ENCODE measurements around the gene IGSF6. TPM values are rescaled to one million over a fixed set of nuclear protein-coding genes. Genes with fewer than 3 reads are reported as not detected.

IGSF6 gene
- total and polyA plus RNA-seq, 2 of the 8 experiments (the other 6 are each of a cell fraction or from before 2014, with no cell fraction given): not detected

- ChIA-PET CTCF (ENCODE audit: partially characterized antibody) (interaction anchor here (2.6 to 9.9 kb wide), 3 partner anchors 10 to 37 kb away, joined by 11 to 93 read pairs (median 12); no protein-coding TSS in a partner anchor), POLR2A (ENCODE audit: partially characterized antibody) (no interaction called here)
- Histone ChIP-seq H2BK15ac (ENCODE audit: low read length) (no peak overlapping the region), H4K8ac (ENCODE audit: extremely low read depth, insufficient read depth, low read length) (no peak overlapping the region), H3K4me1 (replicated peaks in 1 of 4; ENCODE audit: control insufficient read depth in 3 of 4, insufficient read depth in 4 of 4, low read length in 3 of 4) (no peaks in the 10 kb centered on the region), H3K79me1 (ENCODE audit: low read depth, low read length) (no peaks in the 10 kb centered on the region), H4K5ac (ENCODE audit: insufficient read length, low read depth, low read length) (no peak overlapping the region), H3K27me3 (replicated peaks in 1 of 4; ENCODE audit: control insufficient read depth in 3 of 4, extremely low read depth in 1 of 4, insufficient read depth in 3 of 4, low read length in 3 of 4) (no peaks in the 10 kb centered on the region), H3K4me2 (ENCODE audit: insufficient read depth in 1 of 2, low read depth in 2 of 2, low read length in 2 of 2) (no peak overlapping the region), H2BK20ac (ENCODE audit: low read length) (no peak overlapping the region), H3K4me3 (ENCODE audit: extremely low read depth in 1 of 4, insufficient read depth in 2 of 4, low read depth in 3 of 4, low read length in 4 of 4) (no peak overlapping the region), H3K18ac (ENCODE audit: extremely low read depth, low read length) (no peak overlapping the region), H3K27ac (ENCODE audit: low read depth, low read length) (no peak overlapping the region), H3K23me2 (ENCODE audit: low read depth, low read length) (no peaks in the 10 kb centered on the region), H3K9ac (replicated peaks in 1 of 4; ENCODE audit: extremely low read depth in 1 of 4, low read depth in 3 of 4, low read length in 3 of 4) (no peak overlapping the region), H2BK120ac (replicated peaks; ENCODE audit: low read depth, low read length) (no peak overlapping the region), H4K91ac (replicated peaks; ENCODE audit: insufficient read length, low read length) (no peak overlapping the region), H3K79me2 (ENCODE audit: control insufficient read depth in 1 of 2, insufficient read depth in 2 of 2, low read length in 2 of 2) (no peaks in the 10 kb centered on the region), H3K56ac (replicated peaks; ENCODE audit: insufficient read length, low read depth, low read length) (no peak overlapping the region), H3K36me3 (ENCODE audit: control insufficient read depth in 2 of 4, insufficient read depth in 4 of 4, low read length in 3 of 4) (no peaks in the 10 kb centered on the region), H2BK5ac (ENCODE audit: low read depth, low read length) (no peak overlapping the region), H3K4ac (replicated peaks; ENCODE audit: insufficient read length, low read depth, low read length) (no peak overlapping the region), H2AFZ (ENCODE audit: low read length) (no peak overlapping the region), H4K20me1 (replicated peaks in 1 of 2; ENCODE audit: control insufficient read depth in 1 of 2, insufficient read depth in 2 of 2, low read length in 2 of 2) (no peaks in the 10 kb centered on the region), H3K9me3 (ENCODE audit: insufficient read depth in 2 of 2, low read depth in 1 of 2, low read length in 1 of 2) (peaks cover 0 to 3% of the 10 kb centered on the region in 2 experiments; a peak in 1 of 4 replicates), H3K14ac (ENCODE audit: insufficient read length) (no peak overlapping the region), H3K23ac (ENCODE audit: insufficient read length) (no peak overlapping the region), H2AK5ac (ENCODE audit: low read depth, low read length) (no peak overlapping the region), H2BK12ac (ENCODE audit: low read depth, low read length) (no peak overlapping the region)
- 96% methylated on average over 4 of the region's 4 CpGs; no CpG with 5 or more reads in 1 of the 2 experiments for WGBS, 2 experiments (ENCODE audit: extremely low coverage in 1 of 2, insufficient coverage in 1 of 2, insufficient read length in 1 of 2, insufficient replicate concordance in 2 of 2, low coverage in 1 of 2, low lambda C conversion rate in 2 of 2, missing lambda C conversion rate in 1 of 2)
- FAIRE-seq (no peak), DNase-seq (ENCODE audit: low read depth in 1 of 2, low spot score in 2 of 2) (no peak)
- TF ChIP-seq CTCF (IDR thresholded peaks at IDR 0.05; ENCODE audit: control extremely low read depth in 1 of 3, insufficient read depth in 1 of 3, low read depth in 1 of 3, low read length in 3 of 3): no peak
- no peak for TF ChIP-seq BACH1 (IDR thresholded peaks at IDR 0.05; ENCODE audit: low read length)
- TF ChIP-seq, protein P1, sequence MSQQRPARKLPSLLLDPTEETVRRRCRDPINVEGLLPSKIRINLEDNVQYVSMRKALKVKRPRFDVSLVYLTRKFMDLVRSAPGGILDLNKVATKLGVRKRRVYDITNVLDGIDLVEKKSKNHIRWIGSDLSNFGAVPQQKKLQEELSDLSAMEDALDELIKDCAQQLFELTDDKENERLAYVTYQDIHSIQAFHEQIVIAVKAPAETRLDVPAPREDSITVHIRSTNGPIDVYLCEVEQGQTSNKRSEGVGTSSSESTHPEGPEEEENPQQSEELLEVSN (IDR thresholded peaks at IDR 0.05): no peak
- TF ChIP-seq HDAC2 (IDR thresholded peaks at IDR 0.05; ENCODE audit: borderline replicate concordance in 1 of 2, low read depth in 2 of 2, low read length in 2 of 2): no peak
- TF ChIP-seq SAP30 (IDR thresholded peaks at IDR 0.05; ENCODE audit: insufficient read depth, insufficient replicate concordance, low read length): no peak
- no peak for TF ChIP-seq BCL11A (IDR thresholded peaks at IDR 0.05; ENCODE audit: low read depth in 2 of 2, low read length in 2 of 2)
- TF ChIP-seq, protein P2, sequence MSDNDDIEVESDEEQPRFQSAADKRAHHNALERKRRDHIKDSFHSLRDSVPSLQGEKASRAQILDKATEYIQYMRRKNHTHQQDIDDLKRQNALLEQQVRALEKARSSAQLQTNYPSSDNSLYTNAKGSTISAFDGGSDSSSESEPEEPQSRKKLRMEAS (IDR thresholded peaks at IDR 0.05): no peak
Measured at GRCh38 chr16:21694609-21695008, 42.2 kb upstream of the IGSF6 start.
